Osteoblast (primary cell): Measurements from ENCODE around the gene ADGRL2. TPM values are rescaled to one million over a fixed set of nuclear protein-coding genes. Genes with fewer than 3 reads are reported as not detected.
A peak's percentile ranks its signal among the peaks of the same experiment; 100 is the strongest.

Experiments used
- DNase-seq: peaks from one replicate; pipeline ENCODE4 v3.0.0; 2011; ENCODE audit warnings: low spot score, mixed read lengths; ENCODE audit not compliant: insufficient read length; ENCODE audit errors: missing footprints
- H2AFZ ChIP-seq: 2 replicates; pipeline ENCODE4 v1.6.0; 2011; ENCODE audit warnings: mild to moderate bottlenecking, low read length
- H3K27ac ChIP-seq: 2 replicates; pipeline ENCODE4 v1.5.1; 2011; ENCODE audit warnings: mild to moderate bottlenecking, low read depth, low read length, moderate library complexity
- H3K27me3 ChIP-seq: 2 replicates; pipeline ENCODE4 v1.6.0; 2012; ENCODE audit warnings: mild to moderate bottlenecking, control low read depth, inconsistent platforms, low read length, moderate library complexity; ENCODE audit not compliant: insufficient read depth
- H3K36me3 ChIP-seq: 2 replicates; pipeline ENCODE4 v1.5.1; 2011; ENCODE audit warnings: mild to moderate bottlenecking, low read length, control low read depth, moderate library complexity; ENCODE audit not compliant: insufficient read depth
- H3K4me1 ChIP-seq: 2 replicates; pipeline ENCODE4 v1.5.1; 2011; ENCODE audit warnings: mild to moderate bottlenecking, low read length, control low read depth, moderate library complexity; ENCODE audit not compliant: insufficient read depth
- H3K4me2 ChIP-seq: 2 replicates; pipeline ENCODE4 v1.6.0; 2011; ENCODE audit warnings: mild to moderate bottlenecking, low read length; ENCODE audit not compliant: insufficient read depth
- H3K4me3 ChIP-seq: fragments of 200-600 bp; sonication (generic); 3 replicates; pipeline ENCODE4 v1.5.1; 2012; ENCODE audit warnings: mild to moderate bottlenecking, low read length, inconsistent platforms; ENCODE audit not compliant: insufficient read depth
- H3K79me2 ChIP-seq: 2 replicates; pipeline ENCODE4 v1.6.0; 2012; ENCODE audit warnings: mild to moderate bottlenecking, low read length, control low read depth, inconsistent platforms; ENCODE audit not compliant: insufficient read depth
- H3K9me3 ChIP-seq: 2 replicates; pipeline ENCODE4 v1.5.1; 2011; ENCODE audit warnings: low read depth, low read length, control low read depth
- H4K20me1 ChIP-seq: 2 replicates; pipeline ENCODE4 v1.6.0; 2012; ENCODE audit warnings: mild to moderate bottlenecking, low read length, control low read depth; ENCODE audit not compliant: insufficient read depth
- total RNA-seq: library from RNA; depleted of rRNA; stranded (reverse); fragments of >200 nt; gene quantifications from 2 replicates; pipeline ENCODE4 v1.2.3, GENCODE V29; 2012
- TF ChIP-seq, protein P1 (sequence below): IDR thresholded peaks from 2 replicates; pipeline ENCODE4 v1.5.1; 2011; ENCODE audit warnings: mild to moderate bottlenecking, low read depth, low read length, moderate library complexity; ENCODE audit errors: extremely low read depth

Gene ADGRL2
- total RNA-seq, 1 donor: 55.4 TPM

DNA sequence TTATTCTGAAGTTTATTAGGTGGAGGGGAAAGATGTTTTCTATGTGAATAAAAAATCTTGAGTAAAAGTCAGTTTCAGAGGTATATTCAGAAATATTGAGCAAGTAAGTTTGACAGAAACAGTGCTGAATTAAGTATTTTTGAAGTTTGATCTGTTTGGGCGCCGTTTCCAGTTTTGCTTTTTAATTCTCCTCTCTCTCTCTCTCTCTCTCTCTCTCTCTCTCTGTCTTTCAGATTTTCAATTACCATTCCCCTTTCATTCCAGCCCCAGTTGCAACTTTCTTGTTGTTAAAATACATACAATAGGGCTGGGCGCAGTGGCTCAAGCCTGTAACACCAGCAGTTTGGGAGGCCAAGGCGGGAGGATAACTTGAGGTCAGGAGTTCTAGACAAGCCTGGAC, 24.0 kb downstream of the ADGRL2 start:
- H3K79me2 ChIP-seq: peaks cover 41% of the 10 kb centered on the region
- TF ChIP-seq, protein P1, sequence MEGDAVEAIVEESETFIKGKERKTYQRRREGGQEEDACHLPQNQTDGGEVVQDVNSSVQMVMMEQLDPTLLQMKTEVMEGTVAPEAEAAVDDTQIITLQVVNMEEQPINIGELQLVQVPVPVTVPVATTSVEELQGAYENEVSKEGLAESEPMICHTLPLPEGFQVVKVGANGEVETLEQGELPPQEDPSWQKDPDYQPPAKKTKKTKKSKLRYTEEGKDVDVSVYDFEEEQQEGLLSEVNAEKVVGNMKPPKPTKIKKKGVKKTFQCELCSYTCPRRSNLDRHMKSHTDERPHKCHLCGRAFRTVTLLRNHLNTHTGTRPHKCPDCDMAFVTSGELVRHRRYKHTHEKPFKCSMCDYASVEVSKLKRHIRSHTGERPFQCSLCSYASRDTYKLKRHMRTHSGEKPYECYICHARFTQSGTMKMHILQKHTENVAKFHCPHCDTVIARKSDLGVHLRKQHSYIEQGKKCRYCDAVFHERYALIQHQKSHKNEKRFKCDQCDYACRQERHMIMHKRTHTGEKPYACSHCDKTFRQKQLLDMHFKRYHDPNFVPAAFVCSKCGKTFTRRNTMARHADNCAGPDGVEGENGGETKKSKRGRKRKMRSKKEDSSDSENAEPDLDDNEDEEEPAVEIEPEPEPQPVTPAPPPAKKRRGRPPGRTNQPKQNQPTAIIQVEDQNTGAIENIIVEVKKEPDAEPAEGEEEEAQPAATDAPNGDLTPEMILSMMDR: no peak
- no peaks in the 10 kb centered on the region for H3K4me1 ChIP-seq
- H3K9me3 ChIP-seq: no peaks in the 10 kb centered on the region
- no peak overlapping the region for H2AFZ ChIP-seq
- no peaks in the 10 kb centered on the region for H3K36me3 ChIP-seq
- no peak overlapping the region for H3K4me3 ChIP-seq
- H3K4me2 ChIP-seq: no peak overlapping the region
- no peak for DNase-seq
- H3K27me3 ChIP-seq: no peaks in the 10 kb centered on the region
- H4K20me1 ChIP-seq: no peaks in the 10 kb centered on the region
- H3K27ac ChIP-seq: no peak overlapping the region

DNA sequence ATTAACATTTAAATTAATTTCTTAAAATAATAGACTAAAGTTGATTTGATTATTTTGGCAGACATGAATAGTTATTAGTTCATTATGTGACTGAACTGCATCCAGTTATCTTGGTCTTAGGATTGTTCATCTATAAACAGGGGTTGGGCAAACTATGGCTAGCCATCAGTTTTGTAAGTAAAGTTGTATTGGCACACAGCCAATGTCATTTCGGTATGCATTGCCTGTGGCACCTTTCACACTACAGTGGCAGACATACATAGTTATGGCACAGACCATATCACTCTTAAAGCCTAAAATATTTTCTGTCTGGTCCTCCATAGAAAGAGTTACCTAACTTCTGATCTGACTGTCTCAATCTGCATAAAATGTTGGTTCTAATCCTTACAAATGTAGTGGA, 27.2 kb downstream of the ADGRL2 start:
- Histone ChIP-seq H3K4me1 (peaks cover 6% of the 10 kb centered on the region), H3K4me2 (no peak overlapping the region), H3K79me2 (peaks cover 41% of the 10 kb centered on the region), H3K27ac (no peak overlapping the region), H3K9me3 (no peaks in the 10 kb centered on the region), H3K36me3 (no peaks in the 10 kb centered on the region), H3K4me3 (no peak overlapping the region), H3K27me3 (no peaks in the 10 kb centered on the region), H4K20me1 (no peaks in the 10 kb centered on the region), H2AFZ (no peak overlapping the region)
- no peak for DNase-seq
- TF ChIP-seq, protein P1: no peak

DNA sequence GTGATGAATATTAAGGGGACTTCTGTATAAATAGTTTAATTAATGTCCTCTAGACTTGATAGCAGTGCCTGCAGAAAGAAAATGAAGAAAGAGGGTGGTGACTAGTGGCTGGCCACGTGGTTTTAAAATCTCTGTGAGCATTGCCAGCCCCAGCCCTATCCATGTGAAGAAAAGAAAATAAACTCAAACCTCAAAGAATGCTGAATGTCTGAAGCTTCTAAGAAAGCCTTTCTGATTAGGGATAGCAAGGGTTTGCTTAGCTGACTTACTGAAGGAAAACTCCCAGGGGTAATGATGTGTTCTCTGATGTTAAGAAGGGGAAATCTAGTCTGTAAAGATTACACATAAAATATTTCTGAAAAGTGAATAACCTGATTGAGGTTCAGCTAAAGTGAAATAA, 31.8 kb downstream of the ADGRL2 start:
- no peak for DNase-seq
- Histone ChIP-seq H3K79me2 (peaks cover 46% of the 10 kb centered on the region), H3K27me3 (no peaks in the 10 kb centered on the region), H3K4me3 (no peak overlapping the region), H3K9me3 (no peaks in the 10 kb centered on the region), H3K4me1 (peaks cover 31% of the 10 kb centered on the region), H3K36me3 (no peaks in the 10 kb centered on the region), H3K27ac (peak overlapping the region; percentile 49), H4K20me1 (no peaks in the 10 kb centered on the region), H2AFZ (no peak overlapping the region), H3K4me2 (peak overlapping the region; percentile 55)
- TF ChIP-seq, protein P1: no peak

DNA sequence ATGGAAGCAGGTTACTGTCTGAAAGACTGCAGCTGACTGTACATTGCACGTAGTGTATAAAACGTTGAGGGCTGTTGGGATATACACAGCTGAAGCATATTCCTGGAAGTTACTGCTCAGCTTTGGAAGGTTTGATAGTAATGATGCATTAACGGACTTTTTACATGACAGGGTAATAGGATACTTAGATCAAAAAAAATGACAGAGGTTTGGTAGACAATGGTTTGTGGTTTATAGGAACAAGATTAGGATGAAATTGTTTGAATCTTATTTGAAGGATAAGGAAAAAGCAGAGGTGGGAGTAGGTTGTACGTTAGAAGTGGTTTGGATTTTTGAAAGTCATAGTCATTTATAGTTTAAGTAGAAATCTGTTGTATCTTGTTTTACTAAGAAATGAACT, 33.0 kb downstream of the ADGRL2 start:
- Histone ChIP-seq H3K9me3 (no peaks in the 10 kb centered on the region), H3K27ac (no peak overlapping the region), H3K4me2 (no peak overlapping the region), H3K79me2 (peaks cover 46% of the 10 kb centered on the region), H3K36me3 (no peaks in the 10 kb centered on the region), H3K27me3 (no peaks in the 10 kb centered on the region), H4K20me1 (no peaks in the 10 kb centered on the region), H2AFZ (no peak overlapping the region), H3K4me1 (peaks cover 31% of the 10 kb centered on the region), H3K4me3 (no peak overlapping the region)
- no peak for DNase-seq
- TF ChIP-seq, protein P1: no peak
